ENCODE data around the gene CYP1A2. TPM values are rescaled to one million over a fixed set of nuclear protein-coding genes. Genes with fewer than 3 reads are reported as not detected.

Gene CYP1A2
- total and polyA plus RNA-seq, 4 donors: not detected

GRCh38 chr15:74801311-74801997 is 52.8 kb downstream of the CYP1A2 start:
- DNase-seq (no peak), ATAC-seq (ENCODE audit: low FRiP score) (no peak)
- H3K36me3 ChIP-seq (ENCODE audit: control insufficient read depth in 1 of 2, insufficient read depth in 2 of 2, low read length in 1 of 2): peaks cover 0 to 1% of the 10 kb centered on the region in 2 donors
- no peak overlapping the region for H3K27ac ChIP-seq (ENCODE audit: low read depth in 1 of 2, low read length in 2 of 2)
- no peaks in the 10 kb centered on the region for H3K4me1 ChIP-seq (ENCODE audit: control insufficient read depth in 1 of 2, insufficient read depth in 2 of 2, low read length in 2 of 2)
- H3K9me3 ChIP-seq (ENCODE audit: control insufficient read depth, low read length): no peaks in the 10 kb centered on the region
- intact Hi-C loops (cut with DNase I): loop anchor here in 1 of 2 donors (2.0 to 5.0 kb wide), 2 partner anchors 19 to 34 kb away; partner anchors contain the start of gene CSK
- WGBS, 2 donors: 83 to 86% methylated on average over 18 of the region's 18 CpGs
- H3K27me3 ChIP-seq (ENCODE audit: control insufficient read depth in 1 of 2, insufficient read depth in 2 of 2, low read length in 1 of 2): no peaks in the 10 kb centered on the region
- no peak overlapping the region for H3K4me3 ChIP-seq (ENCODE audit: low read length in 2 of 2)

- peaks cover 0 to 1% of the 10 kb centered on the region in 2 donors for H3K36me3 ChIP-seq (ENCODE audit: control insufficient read depth in 1 of 2, insufficient read depth in 2 of 2, low read length in 1 of 2)
- WGBS, 2 donors: 87 to 89% methylated on average over 20 of the region's 20 CpGs
- no peaks in the 10 kb centered on the region for H3K9me3 ChIP-seq (ENCODE audit: control insufficient read depth, low read length)
- intact Hi-C loops (cut with DNase I): loop anchor here in 1 of 2 donors (5.0 kb wide), 1 partner anchor 35 kb away; no protein-coding TSS in a partner anchor
- ATAC-seq (ENCODE audit: low FRiP score): no peak
- peak in 1 of 2 donors; percentile 56 for DNase-seq
- H3K27ac ChIP-seq (ENCODE audit: low read depth in 1 of 2, low read length in 2 of 2): no peak overlapping the region
- H3K27me3 ChIP-seq (ENCODE audit: control insufficient read depth in 1 of 2, insufficient read depth in 2 of 2, low read length in 1 of 2): no peaks in the 10 kb centered on the region
- no peak overlapping the region for H3K4me3 ChIP-seq (ENCODE audit: low read length in 2 of 2)
- no peaks in the 10 kb centered on the region for H3K4me1 ChIP-seq (ENCODE audit: control insufficient read depth in 1 of 2, insufficient read depth in 2 of 2, low read length in 2 of 2)
Measured at GRCh38 chr15:74802290-74802689, 53.6 kb downstream of the CYP1A2 start.

GRCh38 chr15:74802862-74803447 is 54.3 kb downstream of the CYP1A2 start:
- H3K9me3 ChIP-seq (ENCODE audit: control insufficient read depth, low read length): no peaks in the 10 kb centered on the region
- H3K27ac ChIP-seq (ENCODE audit: low read depth in 1 of 2, low read length in 2 of 2): no peak overlapping the region
- ATAC-seq (ENCODE audit: low FRiP score) (no peak), DNase-seq (no peak)
- H3K36me3 ChIP-seq (ENCODE audit: control insufficient read depth in 1 of 2, insufficient read depth in 2 of 2, low read length in 1 of 2): peaks cover 0 to 1% of the 10 kb centered on the region in 2 donors
- no peak overlapping the region for H3K4me3 ChIP-seq (ENCODE audit: low read length in 2 of 2)
- H3K4me1 ChIP-seq (ENCODE audit: control insufficient read depth in 1 of 2, insufficient read depth in 2 of 2, low read length in 2 of 2): no peaks in the 10 kb centered on the region
- intact Hi-C loops (cut with DNase I): loop anchor here in 1 of 2 donors (5.0 kb wide), 1 partner anchor 36 kb away; no protein-coding TSS in a partner anchor
- no peaks in the 10 kb centered on the region for H3K27me3 ChIP-seq (ENCODE audit: control insufficient read depth in 1 of 2, insufficient read depth in 2 of 2, low read length in 1 of 2)
- WGBS, 2 donors: 88 to 89% methylated on average over 31 of the region's 31 CpGs

- H3K4me1 ChIP-seq (ENCODE audit: control insufficient read depth in 1 of 2, insufficient read depth in 2 of 2, low read length in 2 of 2): no peaks in the 10 kb centered on the region
- intact Hi-C loops (cut with DNase I): loop anchor here (5.0 kb wide), 2 partner anchors 33 to 38 kb away; no protein-coding TSS in a partner anchor
- 59 to 65% methylated on average over 6 of the region's 6 CpGs for WGBS, 2 donors
- DNase-seq (no peak), ATAC-seq (ENCODE audit: low FRiP score) (no peak)
- H3K4me3 ChIP-seq (ENCODE audit: low read length in 2 of 2): no peak overlapping the region
- no peaks in the 10 kb centered on the region for H3K9me3 ChIP-seq (ENCODE audit: control insufficient read depth, low read length)
- H3K36me3 ChIP-seq (ENCODE audit: control insufficient read depth in 1 of 2, insufficient read depth in 2 of 2, low read length in 1 of 2): peaks cover 0 to 1% of the 10 kb centered on the region in 2 donors
- H3K27ac ChIP-seq (ENCODE audit: low read depth in 1 of 2, low read length in 2 of 2): no peak overlapping the region
- no peaks in the 10 kb centered on the region for H3K27me3 ChIP-seq (ENCODE audit: control insufficient read depth in 1 of 2, insufficient read depth in 2 of 2, low read length in 1 of 2)
Measured at GRCh38 chr15:74804935-74805334, 56.3 kb downstream of the CYP1A2 start.

Small RNA genes lying within 50 kb of the gene (microRNA-seq; reads per million reads assigned to microRNA genes)
- 0 reads per million in 2 donors for gene MIR4513

Other genes starting within 250 kb of the CYP1A2 start
- gene ARID3B, start 207.6 kb upstream of the CYP1A2 start, total RNA-seq: 10 to 100 TPM; 10.9 to 11.7 TPM
- 1 to 10 TPM; 1.8 to 4.8 TPM for gene ARID3B, start 207.6 kb upstream of the CYP1A2 start, polyA plus RNA-seq
- 10 to 100 TPM; 63.7 to 73.2 TPM for gene CLK3, start 133.0 kb upstream of the CYP1A2 start, total RNA-seq
- 10 to 100 TPM; 37.3 to 94.0 TPM for gene CLK3, start 133.0 kb upstream of the CYP1A2 start, polyA plus RNA-seq
- gene EDC3, start 52.8 kb upstream of the CYP1A2 start, total RNA-seq: 10 to 100 TPM; 30.8 TPM
- gene EDC3, start 52.8 kb upstream of the CYP1A2 start, polyA plus RNA-seq: 10 to 100 TPM; 13.4 to 17.7 TPM
- gene CYP1A1, start 23.3 kb upstream of the CYP1A2 start, total RNA-seq: 1 to 10 TPM in 1 of 2 donors, not detected in 1; 2.3 TPM
- 1 to 10 TPM; 1.0 to 6.4 TPM for gene CYP1A1, start 23.3 kb upstream of the CYP1A2 start, polyA plus RNA-seq
- 10 to 100 TPM; 34.9 to 55.2 TPM for gene CSK, start 33.2 kb downstream of the CYP1A2 start, total RNA-seq
- 10 to 100 TPM; 21.8 to 29.8 TPM for gene CSK, start 33.2 kb downstream of the CYP1A2 start, polyA plus RNA-seq
- under 1 TPM in 1 of 2 donors, not detected in 1; 0.30 TPM for gene LMAN1L, start 64.0 kb downstream of the CYP1A2 start, total RNA-seq
- gene LMAN1L, start 64.0 kb downstream of the CYP1A2 start, polyA plus RNA-seq: under 1 TPM in 1 of 2 donors, not detected in 1; 0.15 TPM
- not detected for gene CPLX3, start 77.8 kb downstream of the CYP1A2 start, total RNA-seq
- under 1 TPM; 0.05 to 0.13 TPM for gene CPLX3, start 77.8 kb downstream of the CYP1A2 start, polyA plus RNA-seq
- gene ULK3, start 94.3 kb downstream of the CYP1A2 start, total RNA-seq: 10 to 100 TPM; 19.3 to 31.6 TPM
- 10 to 100 TPM; 17.7 to 43.6 TPM for gene ULK3, start 94.3 kb downstream of the CYP1A2 start, polyA plus RNA-seq
- gene SCAMP2, start 124.5 kb downstream of the CYP1A2 start, total RNA-seq: 10 to 100 TPM; 62.2 to 65.0 TPM
- gene SCAMP2, start 124.5 kb downstream of the CYP1A2 start, polyA plus RNA-seq: 10 to 100 TPM; 21.8 to 30.4 TPM
- gene MPI, start 141.2 kb downstream of the CYP1A2 start, total RNA-seq: 10 to 100 TPM; 24.4 to 31.1 TPM
- 10 to 100 TPM; 21.3 to 28.0 TPM for gene MPI, start 141.2 kb downstream of the CYP1A2 start, polyA plus RNA-seq
- 10 to 100 TPM; 64.7 to 88.4 TPM for gene FAM219B, start 158.0 kb downstream of the CYP1A2 start, total RNA-seq
- gene FAM219B, start 158.0 kb downstream of the CYP1A2 start, polyA plus RNA-seq: 10 to 100 TPM; 29.6 to 61.2 TPM
- 10 to 100 TPM; 72.6 to 79.6 TPM for gene COX5A, start 189.2 kb downstream of the CYP1A2 start, total RNA-seq
- gene COX5A, start 189.2 kb downstream of the CYP1A2 start, polyA plus RNA-seq: 100 to 1,000 TPM; 128 to 222 TPM
- 1 to 10 TPM; 3.6 to 5.8 TPM for gene RPP25, start 207.9 kb downstream of the CYP1A2 start, total RNA-seq
- 1 to 10 TPM; 2.7 to 6.5 TPM for gene RPP25, start 207.9 kb downstream of the CYP1A2 start, polyA plus RNA-seq
- 1 to 10 TPM; 3.7 to 5.8 TPM for gene SCAMP5, start 246.7 kb downstream of the CYP1A2 start, total RNA-seq
- gene SCAMP5, start 246.7 kb downstream of the CYP1A2 start, polyA plus RNA-seq: 1 to 10 TPM in 1 of 2 donors, under 1 TPM in 1; 0.64 to 9.4 TPM